H1 (cell line): ENCODE results near the gene RASSF4. TPM values are rescaled to one million over a fixed set of nuclear protein-coding genes. Genes with fewer than 3 reads are reported as not detected.

ENCODE experiments used
- CTCF ChIA-PET: fragments of 300-600 bp; sonication (Branson Sonifier 250); formaldehyde crosslinking; loops from one replicate; lab custom pipeline; 2021; ENCODE audit not compliant: partially characterized antibody; lab: Charles Lee
- POLR2A ChIA-PET: fragments of 300-600 bp; sonication (Branson Sonifier 250); formaldehyde crosslinking; loops from one replicate; lab custom pipeline; 2021; ENCODE audit warnings: inconsistent platforms; ENCODE audit not compliant: partially characterized antibody; lab: Charles Lee
- DNase-seq, 2 experiments: peaks; one replicate each; pipeline versions ENCODE4 v3.0.0 to v3.0.0-alpha.2; 2010 to 2022; ENCODE audit warnings: low spot score in 2 of 2, low read depth in 1 of 2, mixed read lengths in 1 of 2
- FAIRE-seq: peaks from 2 replicates; lab custom pipeline; 2011; peaks lifted over from hg19 to GRCh38; lab: Jason Lieb, UNC
- H2AFZ ChIP-seq: 2 replicates; pipeline ENCODE4 v1.8.1; 2012; ENCODE audit warnings: low read length, inconsistent platforms
- H2AK5ac ChIP-seq: 2 replicates; pipeline ENCODE4 v1.6.1; 2013; ENCODE audit warnings: low read depth, low read length
- H2BK120ac ChIP-seq: replicated peaks from 2 replicates; pipeline ENCODE3; 2013; ENCODE audit warnings: low read depth, low read length, inconsistent platforms
- H2BK12ac ChIP-seq: 2 replicates; pipeline ENCODE4 v1.6.1; 2013; ENCODE audit warnings: low read depth, low read length
- H2BK15ac ChIP-seq: 2 replicates; pipeline ENCODE4 v1.6.1; 2013; ENCODE audit warnings: low read length
- H2BK20ac ChIP-seq: 2 replicates; pipeline ENCODE4 v1.6.1; 2013; ENCODE audit warnings: low read length
- H2BK5ac ChIP-seq: 2 replicates; pipeline ENCODE4 v1.6.1; 2013; ENCODE audit warnings: low read depth, low read length
- H3K14ac ChIP-seq: 2 replicates; pipeline ENCODE4 v1.6.1; 2013; ENCODE audit warnings: inconsistent platforms; ENCODE audit not compliant: insufficient read length
- H3K18ac ChIP-seq: 2 replicates; pipeline ENCODE4 v1.6.1; 2013; ENCODE audit warnings: low read length; ENCODE audit errors: extremely low read depth
- H3K23ac ChIP-seq: 2 replicates; pipeline ENCODE4 v1.6.1; 2013; ENCODE audit warnings: inconsistent platforms; ENCODE audit not compliant: insufficient read length
- H3K23me2 ChIP-seq: 2 replicates; pipeline ENCODE4 v1.6.1; 2013; ENCODE audit warnings: low read depth, low read length
- H3K27ac ChIP-seq: 2 replicates; pipeline ENCODE4 v1.6.1; 2011; ENCODE audit warnings: low read depth, low read length, inconsistent platforms
- H3K27me3 ChIP-seq, 4 experiments: replicated peaks in 1 of 4; 1 replicate in 1 of 4; 2 replicates in 3 of 4; pipeline versions ENCODE4 v1.6.1 to v1.8.1; 2011 to 2013; ENCODE audit warnings: low read length in 3 of 4, mild to moderate bottlenecking in 3 of 4, inconsistent platforms in 2 of 4, mixed read lengths in 2 of 4, moderate library complexity in 1 of 4; ENCODE audit not compliant: control insufficient read depth in 3 of 4, insufficient read depth in 3 of 4; ENCODE audit errors: extremely low read depth in 1 of 4
- H3K36me3 ChIP-seq, 4 experiments: 2 replicates each; pipeline versions ENCODE4 v1.6.1 to v1.8.1; 2011 to 2013; ENCODE audit warnings: mild to moderate bottlenecking in 4 of 4, low read length in 3 of 4, moderate library complexity in 2 of 4, control low read depth in 1 of 4, inconsistent platforms in 1 of 4; ENCODE audit not compliant: insufficient read depth in 4 of 4, control insufficient read depth in 2 of 4
- H3K4ac ChIP-seq: replicated peaks from 2 replicates; pipeline ENCODE3; 2013; ENCODE audit warnings: low read length, low read depth, mixed read lengths, inconsistent platforms; ENCODE audit not compliant: insufficient read length
- H3K4me1 ChIP-seq, 4 experiments: replicated peaks in 1 of 4; 1 replicate in 1 of 4; 2 replicates in 3 of 4; pipeline versions ENCODE4 v1.6.1 to v1.8.1; 2011 to 2013; ENCODE audit warnings: low read length in 3 of 4, inconsistent platforms in 2 of 4, mixed read lengths in 1 of 4; ENCODE audit not compliant: insufficient read depth in 4 of 4, control insufficient read depth in 3 of 4
- H3K4me2 ChIP-seq, 2 experiments: 2 replicates each; pipeline versions ENCODE4 v1.6.1 to v1.8.1; 2011 to 2013; ENCODE audit warnings: low read depth in 2 of 2, low read length in 2 of 2, control low read depth in 1 of 2, inconsistent platforms in 1 of 2, mild to moderate bottlenecking in 1 of 2; ENCODE audit not compliant: insufficient read depth in 1 of 2
- H3K4me3 ChIP-seq, 4 experiments: fragments of 200-600, 300-600 bp in 1 of 4; sonication (generic), shearing (Covaris generic), sonication (Bioruptor Twin) in 1 of 4; 2 replicates each; pipeline versions ENCODE4 v1.5.1 to v1.8.1; 2011 to 2016; ENCODE audit warnings: low read length in 4 of 4, low read depth in 3 of 4, control low read depth in 2 of 4, inconsistent platforms in 2 of 4, mild to moderate bottlenecking in 2 of 4, mixed read lengths in 1 of 4, moderate library complexity in 1 of 4; ENCODE audit not compliant: insufficient read depth in 2 of 4; ENCODE audit errors: extremely low read depth in 1 of 4
- H3K56ac ChIP-seq: replicated peaks from 2 replicates; pipeline ENCODE3; 2013; ENCODE audit warnings: low read depth, mild to moderate bottlenecking, mixed read lengths, low read length, inconsistent platforms; ENCODE audit not compliant: insufficient read length
- H3K79me1 ChIP-seq: 2 replicates; pipeline ENCODE4 v1.6.1; 2013; ENCODE audit warnings: low read depth, low read length, control low read depth
- H3K79me2 ChIP-seq, 2 experiments: 2 replicates each; pipeline versions ENCODE4 v1.6.1 to v1.8.1; 2012 to 2013; ENCODE audit warnings: low read length in 2 of 2, mild to moderate bottlenecking in 2 of 2, inconsistent platforms in 1 of 2; ENCODE audit not compliant: insufficient read depth in 2 of 2, control insufficient read depth in 1 of 2
- H3K9ac ChIP-seq, 4 experiments: replicated peaks in 1 of 4; 1 replicate in 1 of 4; 2 replicates in 3 of 4; pipeline versions ENCODE4 v1.6.1 to v1.8.1; 2011 to 2013; ENCODE audit warnings: low read depth in 3 of 4, low read length in 3 of 4, control low read depth in 2 of 4, mild to moderate bottlenecking in 2 of 4, moderate library complexity in 2 of 4, inconsistent platforms in 1 of 4; ENCODE audit errors: extremely low read depth in 1 of 4
- H3K9me3 ChIP-seq, 2 experiments: 2 replicates each; pipeline versions ENCODE4 v1.6.1 to v1.8.1; 2012 to 2013; ENCODE audit warnings: mild to moderate bottlenecking in 2 of 2, moderate library complexity in 2 of 2, control low read depth in 1 of 2, inconsistent platforms in 1 of 2, low read depth in 1 of 2, low read length in 1 of 2, mixed read lengths in 1 of 2; ENCODE audit not compliant: insufficient read depth in 2 of 2
- H4K20me1 ChIP-seq, 2 experiments: replicated peaks in 1 of 2; 2 replicates each; pipeline versions ENCODE3 to v1.8.1; 2011 to 2013; ENCODE audit warnings: inconsistent platforms in 2 of 2, low read length in 2 of 2, mild to moderate bottlenecking in 1 of 2; ENCODE audit not compliant: insufficient read depth in 2 of 2, control insufficient read depth in 1 of 2
- H4K5ac ChIP-seq: 2 replicates; pipeline ENCODE4 v1.6.1; 2013; ENCODE audit warnings: low read length, low read depth, mixed read lengths, inconsistent platforms; ENCODE audit not compliant: insufficient read length
- H4K8ac ChIP-seq: 2 replicates; pipeline ENCODE4 v1.8.0; 2013; ENCODE audit warnings: mild to moderate bottlenecking, moderate library complexity, low read length, inconsistent platforms; ENCODE audit not compliant: insufficient read depth; ENCODE audit errors: extremely low read depth
- H4K91ac ChIP-seq: replicated peaks from 2 replicates; pipeline ENCODE3; 2013; ENCODE audit warnings: low read length, mixed read lengths, inconsistent platforms; ENCODE audit not compliant: insufficient read length
- BCL11A ChIP-seq, 2 experiments: IDR thresholded peaks; one replicate each; pipeline ENCODE4 v1.6.1; 2011; ENCODE audit warnings: low read depth in 2 of 2, low read length in 2 of 2, mild to moderate bottlenecking in 2 of 2
- EZH2 ChIP-seq: fragments of 200-600 bp; sonication (generic); IDR thresholded peaks from 2 replicates; pipeline ENCODE4 v1.7.1; 2012; ENCODE audit warnings: low read depth, mild to moderate bottlenecking, moderate library complexity, low read length, inconsistent platforms; ENCODE audit not compliant: severe bottlenecking
- FOSL1 ChIP-seq: IDR thresholded peaks from 2 replicates; pipeline ENCODE4 v1.6.1; 2011; ENCODE audit warnings: mild to moderate bottlenecking, low read depth, low read length, moderate library complexity; ENCODE audit not compliant: insufficient read depth
- HDAC6 ChIP-seq: IDR thresholded peaks from one replicate; pipeline ENCODE4 v1.7.1; 2012; ENCODE audit warnings: low read depth, mild to moderate bottlenecking, inconsistent platforms, low read length, moderate library complexity
- JUND ChIP-seq: IDR thresholded peaks from 2 replicates; pipeline ENCODE4 v1.6.1; 2011; ENCODE audit warnings: mild to moderate bottlenecking, improper control_type of control experiment, low read length
- KDM1A ChIP-seq: fragments of 200-600, 300-600 bp; sonication (generic); IDR thresholded peaks from 2 replicates; pipeline ENCODE4 v1.7.1; 2016; ENCODE audit warnings: mild to moderate bottlenecking, low read length, borderline replicate concordance
- KDM5A ChIP-seq: fragments of 200-600 bp; IDR thresholded peaks from 2 replicates; pipeline ENCODE4 v1.7.1; 2012; ENCODE audit warnings: mild to moderate bottlenecking, low read length, inconsistent platforms, mixed read lengths
- POLR2A ChIP-seq, 2 experiments: IDR thresholded peaks; 1 replicate in 1 of 2; 2 replicates in 1 of 2; pipeline ENCODE4 v1.6.1; 2011; ENCODE audit warnings: low read depth in 2 of 2, low read length in 2 of 2, mild to moderate bottlenecking in 2 of 2; ENCODE audit errors: control extremely low read depth in 1 of 2
- RXRA ChIP-seq: IDR thresholded peaks from 2 replicates; pipeline ENCODE4 v1.6.1; 2011; ENCODE audit warnings: low read depth, mild to moderate bottlenecking, low read length, moderate library complexity; ENCODE audit not compliant: insufficient read depth
- SIRT6 ChIP-seq: IDR thresholded peaks from one replicate; pipeline ENCODE4 v1.7.1; 2012; ENCODE audit warnings: low read length, inconsistent platforms
- SIX5 ChIP-seq: IDR thresholded peaks from 2 replicates; pipeline ENCODE4 v1.6.1; 2011; ENCODE audit warnings: mild to moderate bottlenecking, low read depth, low read length
- TAF7 ChIP-seq: optimal IDR thresholded peaks from 2 replicates; pipeline ENCODE3; 2011; ENCODE audit warnings: low read depth, mild to moderate bottlenecking, inconsistent platforms, low read length, moderate library complexity, borderline replicate concordance
- TCF12 ChIP-seq: IDR thresholded peaks from 2 replicates; pipeline ENCODE4 v1.6.1; 2011; ENCODE audit warnings: low read depth, mild to moderate bottlenecking, low read length
- ZNF274 ChIP-seq: IDR thresholded peaks from 2 replicates; pipeline ENCODE4 v1.7.0; 2012; ENCODE audit warnings: low read length, borderline replicate concordance; ENCODE audit errors: extremely low read depth
- WGBS, 2 experiments: shearing (Covaris generic) in 1 of 2; methylation state at CpG; one replicate each; pipeline versions ENCODE4 v1.1.6 to v1.1.7; 2013 to 2015; ENCODE audit warnings: low lambda C conversion rate in 2 of 2, mixed read lengths in 2 of 2, inconsistent platforms in 1 of 2, low coverage in 1 of 2, missing lambda C conversion rate in 1 of 2; ENCODE audit not compliant: insufficient replicate concordance in 2 of 2, insufficient coverage in 1 of 2, insufficient read length in 1 of 2; ENCODE audit errors: extremely low coverage in 1 of 2, missing lambda C conversion rate in 1 of 2; 5-methylcytosine and 5-hydroxymethylcytosine counted together
- polyA plus RNA-seq, 7 experiments: library from polyadenylated mRNA; depleted of rRNA in 3 of 7; stranded (reverse) in 5 of 7; unstranded in 2 of 7; fragments of >200 nt in 5 of 7; fragments of 200-250 nt in 2 of 7; gene quantifications; 1 replicate in 5 of 7; 2 replicates in 1 of 7; 4 replicates in 1 of 7; pipeline versions ENCODE4 v1.2.1 to v1.2.3, GENCODE V29; 2011 to 2013; ENCODE audit warnings: missing spikeins in 2 of 7, mixed read lengths in 2 of 7
- total RNA-seq: library from RNA; stranded (reverse); fragmentation: NEBNext Ultra II Directional; extraction: Animal tissue kit (Norgen Biotek cat#: 25700); gene quantifications from 2 replicates; pipeline ENCODE4 v1.2.1, GENCODE V29; 2021

Gene RASSF4
- total and polyA plus RNA-seq, 2 of the 8 experiments (the other 6 are each of a cell fraction or from before 2014, with no cell fraction given), result 14.3 to 14.5 TPM

- peaks cover 2 to 18% (median 11%) of the 10 kb centered on the region in 4 experiments; a peak in 7 of 8 replicates for H3K36me3 ChIP-seq
- H3K4me2 ChIP-seq, result no peak overlapping the region
- no peak overlapping the region for H2BK5ac ChIP-seq
- peaks cover 0 to under 1% (median under 1%) of the 10 kb centered on the region in 4 experiments; a peak in 3 of 7 replicates for H3K27me3 ChIP-seq
- H4K20me1 ChIP-seq, result peaks cover 0 to 7% of the 10 kb centered on the region in 2 experiments
- H2BK15ac ChIP-seq, result no peak overlapping the region
- no peak overlapping the region for H2BK12ac ChIP-seq
- no peak overlapping the region for H2AFZ ChIP-seq
- H4K5ac ChIP-seq, result no peak overlapping the region
- POLR2A ChIA-PET, result no interaction called here
- H3K18ac ChIP-seq, result no peak overlapping the region
- CTCF ChIA-PET, result interaction anchor here (0.9 to 2.1 kb wide), 4 partner anchors 10 to 229 kb away, joined by 3 to 9 read pairs (median 4); no protein-coding TSS in a partner anchor
- H3K79me1 ChIP-seq, result no peaks in the 10 kb centered on the region
- H3K4me1 ChIP-seq, result peaks cover 0 to 3% (median under 1%) of the 10 kb centered on the region in 4 experiments; a peak in 4 of 7 replicates
- peaks cover 5% of the 10 kb centered on the region for H3K23me2 ChIP-seq
- H3K4ac ChIP-seq, result no peak overlapping the region
- FAIRE-seq (no peak), DNase-seq (no peak)
- no peak overlapping the region for H2AK5ac ChIP-seq
- no peaks in the 10 kb centered on the region for H3K9me3 ChIP-seq
- H3K14ac ChIP-seq, result no peak overlapping the region
- H3K23ac ChIP-seq, result no peak overlapping the region
- WGBS, 2 experiments, result 100% methylated on average over 1 of the region's 1 CpG; no CpG with 5 or more reads in 1 of the 2 experiments
- no peak overlapping the region for H2BK20ac ChIP-seq
- H3K9ac ChIP-seq, result no peak overlapping the region
- no peak overlapping the region for H3K56ac ChIP-seq
- peaks cover 0 to 20% of the 10 kb centered on the region in 2 experiments; a peak in 3 of 4 replicates for H3K79me2 ChIP-seq
- no peak overlapping the region for H2BK120ac ChIP-seq
- no peak overlapping the region for H4K91ac ChIP-seq
- no peak overlapping the region for H4K8ac ChIP-seq
- H3K27ac ChIP-seq, result no peak overlapping the region
- no peak overlapping the region for H3K4me3 ChIP-seq
- TF ChIP-seq TAF7 (no peak), TCF12 (no peak), KDM1A (no peak), FOSL1 (no peak), EZH2 (no peak), KDM5A (no peak), SIRT6 (no peak), ZNF274 (no peak), HDAC6 (no peak), BCL11A (IDR thresholded peaks at IDR 0.05; ENCODE audit: low read depth in 2 of 2, low read length in 2 of 2) (no peak), RXRA (no peak), SIX5 (no peak), POLR2A (IDR thresholded peaks at IDR 0.05; ENCODE audit: control extremely low read depth in 1 of 2, low read depth in 2 of 2, low read length in 2 of 2) (no peak), JUND (no peak)
These were observed 45.7 kb downstream of the RASSF4 start for GRCh38 chr10:45005284-45005683.
